ENCODE results near the gene UBXN10.

The UBXN10 gene

DNA sequence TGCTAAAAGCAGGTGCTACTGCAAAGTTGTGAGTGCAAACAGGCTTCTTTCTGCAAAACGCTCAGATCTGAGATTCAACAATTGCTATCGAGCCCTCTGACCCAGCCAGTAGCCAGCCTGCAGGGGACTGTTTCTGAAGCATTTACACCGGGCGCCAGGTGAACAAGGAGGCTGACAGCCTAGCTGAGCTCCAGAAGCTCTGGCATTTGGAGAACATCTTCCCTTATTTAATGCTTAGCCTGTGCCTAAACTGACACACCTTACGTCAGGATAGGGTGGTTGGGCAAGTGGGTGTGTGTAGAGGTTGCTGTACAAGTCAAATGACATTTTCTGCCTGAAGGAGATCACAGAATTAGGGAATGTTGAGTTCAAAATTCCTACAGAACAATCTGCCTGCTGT is 16.3 kb downstream of the UBXN10 start:
- H3K4me1 ChIP-seq, result no peaks in the 10 kb centered on the region
- TF ChIP-seq, protein P1, sequence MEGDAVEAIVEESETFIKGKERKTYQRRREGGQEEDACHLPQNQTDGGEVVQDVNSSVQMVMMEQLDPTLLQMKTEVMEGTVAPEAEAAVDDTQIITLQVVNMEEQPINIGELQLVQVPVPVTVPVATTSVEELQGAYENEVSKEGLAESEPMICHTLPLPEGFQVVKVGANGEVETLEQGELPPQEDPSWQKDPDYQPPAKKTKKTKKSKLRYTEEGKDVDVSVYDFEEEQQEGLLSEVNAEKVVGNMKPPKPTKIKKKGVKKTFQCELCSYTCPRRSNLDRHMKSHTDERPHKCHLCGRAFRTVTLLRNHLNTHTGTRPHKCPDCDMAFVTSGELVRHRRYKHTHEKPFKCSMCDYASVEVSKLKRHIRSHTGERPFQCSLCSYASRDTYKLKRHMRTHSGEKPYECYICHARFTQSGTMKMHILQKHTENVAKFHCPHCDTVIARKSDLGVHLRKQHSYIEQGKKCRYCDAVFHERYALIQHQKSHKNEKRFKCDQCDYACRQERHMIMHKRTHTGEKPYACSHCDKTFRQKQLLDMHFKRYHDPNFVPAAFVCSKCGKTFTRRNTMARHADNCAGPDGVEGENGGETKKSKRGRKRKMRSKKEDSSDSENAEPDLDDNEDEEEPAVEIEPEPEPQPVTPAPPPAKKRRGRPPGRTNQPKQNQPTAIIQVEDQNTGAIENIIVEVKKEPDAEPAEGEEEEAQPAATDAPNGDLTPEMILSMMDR (IDR thresholded peaks at IDR 0.05), result no peak
- no peak overlapping the region for H3K27ac ChIP-seq
- H3K27me3 ChIP-seq (ENCODE audit: control insufficient read depth, insufficient read depth, low read length), result no peaks in the 10 kb centered on the region
- no peak overlapping the region for H3K9ac ChIP-seq
- no peaks in the 10 kb centered on the region for H3K36me3 ChIP-seq (ENCODE audit: control insufficient read depth, insufficient read depth, low read length)
- H3K4me3 ChIP-seq (ENCODE audit: low read depth, low read length), result no peak overlapping the region
- H3K9me3 ChIP-seq (ENCODE audit: control insufficient read depth, low read length), result no peaks in the 10 kb centered on the region
- H3K4me2 ChIP-seq (ENCODE audit: low read length), result no peak overlapping the region
- H3K79me2 ChIP-seq, result no peaks in the 10 kb centered on the region
- no peak overlapping the region for H2AFZ ChIP-seq

DNA sequence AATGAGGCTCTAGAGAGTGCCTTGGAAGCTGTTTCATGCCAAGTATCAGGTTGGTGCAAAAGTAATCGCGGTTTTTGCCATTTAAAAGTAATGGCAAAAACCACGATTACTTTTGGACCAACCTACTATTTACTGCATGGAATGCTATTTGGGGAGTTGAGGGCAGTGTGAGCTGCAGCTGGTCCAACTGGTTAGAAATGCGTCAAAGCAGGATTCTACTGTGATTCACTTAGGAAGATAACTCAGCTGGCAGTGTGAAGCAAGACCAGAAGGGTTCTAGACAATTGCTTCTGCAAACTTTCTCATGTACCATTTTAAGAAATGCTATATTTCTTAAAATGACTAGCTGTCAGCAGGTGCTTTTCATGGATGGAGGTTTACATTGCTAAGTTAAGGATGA is 21.6 kb downstream of the UBXN10 start:
- peaks cover 6% of the 10 kb centered on the region for H3K4me1 ChIP-seq
- no peaks in the 10 kb centered on the region for H3K36me3 ChIP-seq (ENCODE audit: control insufficient read depth, insufficient read depth, low read length)
- H3K79me2 ChIP-seq, result no peaks in the 10 kb centered on the region
- no peak overlapping the region for H3K9ac ChIP-seq
- TF ChIP-seq, protein P1 (IDR thresholded peaks at IDR 0.05), result no peak
- H3K9me3 ChIP-seq (ENCODE audit: control insufficient read depth, low read length), result no peaks in the 10 kb centered on the region
- no peak overlapping the region for H2AFZ ChIP-seq
- no peaks in the 10 kb centered on the region for H3K27me3 ChIP-seq (ENCODE audit: control insufficient read depth, insufficient read depth, low read length)
- no peak overlapping the region for H3K4me2 ChIP-seq (ENCODE audit: low read length)
- H3K4me3 ChIP-seq (ENCODE audit: low read depth, low read length), result no peak overlapping the region
- no peak overlapping the region for H3K27ac ChIP-seq

DNA sequence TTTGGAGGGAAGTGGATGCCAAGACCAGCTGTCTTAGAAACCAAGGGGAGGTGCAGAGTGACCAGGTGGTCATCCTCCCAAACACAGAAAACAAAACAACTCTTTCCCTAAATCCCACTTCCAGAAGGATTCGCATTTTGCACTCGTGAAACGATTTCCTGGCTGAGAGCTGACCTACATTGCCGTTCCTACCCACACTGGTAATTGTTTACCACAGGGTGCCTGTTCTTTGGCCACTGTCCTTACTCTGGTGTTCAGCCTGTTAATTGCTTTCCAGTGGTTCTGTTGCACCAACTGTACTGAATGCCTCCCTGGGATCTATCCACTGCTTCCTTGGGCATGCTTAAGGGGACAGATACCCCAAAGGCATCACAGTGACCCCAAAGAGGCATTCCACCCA is 23.6 kb downstream of the UBXN10 start:
- Histone ChIP-seq H2AFZ (no peak overlapping the region), H3K27ac (no peak overlapping the region), H3K4me2 (ENCODE audit: low read length) (no peak overlapping the region), H3K9me3 (ENCODE audit: control insufficient read depth, low read length) (no peaks in the 10 kb centered on the region), H3K27me3 (ENCODE audit: control insufficient read depth, insufficient read depth, low read length) (no peaks in the 10 kb centered on the region), H3K4me1 (peaks cover 7% of the 10 kb centered on the region), H3K9ac (no peak overlapping the region), H3K4me3 (ENCODE audit: low read depth, low read length) (no peak overlapping the region), H3K79me2 (no peaks in the 10 kb centered on the region), H3K36me3 (ENCODE audit: control insufficient read depth, insufficient read depth, low read length) (no peaks in the 10 kb centered on the region)
- TF ChIP-seq, protein P1 (IDR thresholded peaks at IDR 0.05), result no peak

DNA sequence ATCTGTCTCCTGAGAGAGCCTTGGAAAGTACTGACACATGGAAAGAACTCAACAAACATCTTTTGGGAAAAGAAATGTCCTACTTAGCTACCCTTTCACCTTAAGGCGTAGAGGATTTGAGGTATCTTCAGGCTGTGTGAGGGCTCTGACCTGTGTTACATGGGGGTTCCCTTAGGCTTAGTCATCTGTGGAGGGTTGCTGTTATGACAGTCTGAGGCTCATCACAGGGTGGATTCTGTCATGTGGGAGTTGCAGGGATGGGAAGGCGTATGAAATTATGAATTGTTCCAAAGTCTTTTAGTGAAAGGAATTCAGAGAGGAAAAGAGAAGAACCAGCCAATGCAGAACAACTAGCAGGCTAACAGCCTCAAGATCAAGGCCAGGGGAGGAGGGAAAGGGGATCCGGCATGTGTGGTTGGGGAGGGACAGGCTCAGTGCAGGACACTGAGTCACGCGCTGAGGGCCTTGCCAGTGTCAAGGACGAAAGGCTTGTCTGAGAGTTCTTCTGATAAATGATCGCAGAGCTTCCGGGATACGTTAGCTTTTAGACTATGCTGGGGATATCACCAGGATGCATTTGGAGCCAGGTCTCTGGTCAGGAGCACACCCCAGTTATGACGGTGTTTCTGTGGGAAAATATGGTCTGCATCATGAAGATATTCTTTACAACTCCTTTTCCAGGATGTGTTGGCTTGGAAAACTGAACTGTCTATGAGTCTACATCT is 25.0 kb downstream of the UBXN10 start:
- no peaks in the 10 kb centered on the region for H3K27me3 ChIP-seq (ENCODE audit: control insufficient read depth, insufficient read depth, low read length)
- H3K4me3 ChIP-seq (ENCODE audit: low read depth, low read length), result no peak overlapping the region
- no peak overlapping the region for H3K9ac ChIP-seq
- no peaks in the 10 kb centered on the region for H3K79me2 ChIP-seq
- H3K4me2 ChIP-seq (ENCODE audit: low read length), result no peak overlapping the region
- H3K36me3 ChIP-seq (ENCODE audit: control insufficient read depth, insufficient read depth, low read length), result no peaks in the 10 kb centered on the region
- TF ChIP-seq, protein P1 (IDR thresholded peaks at IDR 0.05), result no peak
- no peak overlapping the region for H3K27ac ChIP-seq
- H3K9me3 ChIP-seq (ENCODE audit: control insufficient read depth, low read length), result no peaks in the 10 kb centered on the region
- no peak overlapping the region for H2AFZ ChIP-seq
- H3K4me1 ChIP-seq, result peaks cover 7% of the 10 kb centered on the region

DNA sequence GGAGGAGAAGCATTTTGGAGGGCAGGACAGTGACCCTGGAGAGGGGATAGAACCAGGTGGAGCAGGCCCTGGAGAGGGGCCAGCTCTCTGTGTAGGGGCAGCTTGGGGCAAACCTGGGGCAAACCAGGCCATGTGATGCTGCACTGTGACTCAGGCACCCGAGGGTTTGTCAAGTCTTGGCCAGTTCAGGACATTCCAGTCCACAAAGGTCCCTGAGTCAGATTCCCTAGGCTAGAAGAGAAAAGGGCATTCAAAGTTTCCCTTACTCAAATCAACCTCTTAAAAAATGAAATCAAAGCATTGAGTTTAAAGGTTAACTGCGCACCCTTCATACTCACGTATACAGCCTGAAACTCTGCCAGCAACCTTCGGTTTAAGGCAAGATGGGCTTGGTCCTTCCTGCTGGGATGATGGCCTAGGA is 25.6 kb downstream of the UBXN10 start:
- Histone ChIP-seq H3K27me3 (ENCODE audit: control insufficient read depth, insufficient read depth, low read length) (no peaks in the 10 kb centered on the region), H2AFZ (no peak overlapping the region), H3K9ac (no peak overlapping the region), H3K4me2 (ENCODE audit: low read length) (no peak overlapping the region), H3K9me3 (ENCODE audit: control insufficient read depth, low read length) (no peaks in the 10 kb centered on the region), H3K4me1 (peaks cover 7% of the 10 kb centered on the region), H3K4me3 (ENCODE audit: low read depth, low read length) (no peak overlapping the region), H3K79me2 (no peaks in the 10 kb centered on the region), H3K27ac (no peak overlapping the region), H3K36me3 (ENCODE audit: control insufficient read depth, insufficient read depth, low read length) (no peaks in the 10 kb centered on the region)
- TF ChIP-seq, protein P1 (IDR thresholded peaks at IDR 0.05), result no peak
